CD4-positive, alpha-beta T cell (primary cell): Measurements from ENCODE around the gene MROH8. TPM values are rescaled to one million over a fixed set of nuclear protein-coding genes. Genes with fewer than 3 reads are reported as not detected.

Source experiments
- ATAC-seq: fragments of 200-7000 bp; cut with Tn5 transposase; one replicate; pipeline ENCODE4 v1.10.0; 2022; ENCODE audit warnings: mild to moderate bottlenecking; ENCODE audit not compliant: poor library complexity
- CTCF ChIA-PET: fragments of 350-600 bp; sonication (Branson Sonifier 250); formaldehyde crosslinking; loops from one replicate; lab custom pipeline; 2021; ENCODE audit warnings: antibody characterized with exemption, inconsistent platforms; lab: Charles Lee
- POLR2A ChIA-PET: fragments of 350-600 bp; sonication (Branson Sonifier 250); formaldehyde crosslinking; loops from one replicate; lab custom pipeline; 2021; ENCODE audit warnings: antibody characterized with exemption, inconsistent platforms; lab: Charles Lee
- DNase-seq, 14 experiments: peaks; one replicate each; pipeline ENCODE4 v3.0.0-alpha.2; 2013 to 2020; ENCODE audit warnings: mixed read lengths in 2 of 14
- H3K27ac ChIP-seq, 2 donors: one replicate each; pipeline versions ENCODE4 v1.5.1 to v1.7.0; 2013; ENCODE audit warnings: low read length in 2 of 2, low read depth in 1 of 2, mild to moderate bottlenecking in 1 of 2
- H3K27me3 ChIP-seq, 2 experiments: 1 replicate in 1 of 2; 2 replicates in 1 of 2; pipeline versions ENCODE4 v1.6.1 to v1.7.0; 2013; ENCODE audit warnings: low read length in 2 of 2, control low read depth in 1 of 2, mild to moderate bottlenecking in 1 of 2, moderate library complexity in 1 of 2; ENCODE audit not compliant: insufficient read depth in 2 of 2, control insufficient read depth in 1 of 2
- H3K36me3 ChIP-seq: one replicate; pipeline ENCODE4 v1.6.1; 2013; ENCODE audit warnings: low read length, control low read depth; ENCODE audit not compliant: insufficient read depth
- H3K4me1 ChIP-seq: one replicate; pipeline ENCODE4 v1.6.1; 2013; ENCODE audit warnings: low read length, control low read depth; ENCODE audit not compliant: insufficient read depth
- H3K4me3 ChIP-seq: one replicate; pipeline ENCODE4 v1.5.1; 2013; ENCODE audit warnings: mild to moderate bottlenecking, low read length, moderate library complexity
- H3K9me3 ChIP-seq, 2 experiments: 1 replicate in 1 of 2; 2 replicates in 1 of 2; pipeline versions ENCODE4 v1.6.1 to v1.7.0; 2013; ENCODE audit warnings: low read length in 2 of 2, mild to moderate bottlenecking in 2 of 2, control low read depth in 1 of 2, moderate library complexity in 1 of 2; ENCODE audit not compliant: control insufficient read depth in 1 of 2, insufficient read depth in 1 of 2
- H3K27ac Mint-ChIP-seq: one replicate; pipeline ENCODE4 v1.8.0; 2020; ENCODE audit warnings: mixed read lengths
- H3K27me3 Mint-ChIP-seq: one replicate; pipeline ENCODE4 v1.8.0; 2021; ENCODE audit warnings: mixed read lengths
- H3K36me3 Mint-ChIP-seq: one replicate; pipeline ENCODE4 v1.8.0; 2021; ENCODE audit warnings: low read depth, mixed read lengths
- H3K4me1 Mint-ChIP-seq: one replicate; pipeline ENCODE4 v1.8.0; 2021; ENCODE audit warnings: low read depth, mixed read lengths
- H3K4me3 Mint-ChIP-seq: one replicate; pipeline ENCODE4 v1.8.0; 2020; ENCODE audit warnings: mild to moderate bottlenecking, mixed read lengths
- H3K9me3 Mint-ChIP-seq: one replicate; pipeline ENCODE4 v1.8.0; 2020; ENCODE audit warnings: mixed read lengths
- intact Hi-C, 2 experiments: fragments of 100-400 bp; cut with DNase I in 1 of 2; cut with micrococcal nuclease in 1 of 2; formaldehyde crosslinking; loops; one replicate each; pipeline versions ENCODE4 v1.15.1 to v1.9.0; 2023 to 2025; cut with DNase I, micrococcal nuclease
- total RNA-seq, 174 experiments: library from RNA in 2 of 174; stranded (reverse) in 2 of 174; gene quantifications; one replicate each; pipeline ENCODE4 v1.2.3 and lab custom pipeline; 2021 to 2026
- TF ChIP-seq, protein P1 (sequence below): fragments of 200-600 bp; IDR thresholded peaks from one replicate; pipeline ENCODE4 v1.8.0; 2022; ENCODE audit warnings: antibody characterized with exemption, mild to moderate bottlenecking

Gene MROH8
- total RNA-seq, 2 experiments from 2014 or later: 1.1 to 1.2 TPM

DNA sequence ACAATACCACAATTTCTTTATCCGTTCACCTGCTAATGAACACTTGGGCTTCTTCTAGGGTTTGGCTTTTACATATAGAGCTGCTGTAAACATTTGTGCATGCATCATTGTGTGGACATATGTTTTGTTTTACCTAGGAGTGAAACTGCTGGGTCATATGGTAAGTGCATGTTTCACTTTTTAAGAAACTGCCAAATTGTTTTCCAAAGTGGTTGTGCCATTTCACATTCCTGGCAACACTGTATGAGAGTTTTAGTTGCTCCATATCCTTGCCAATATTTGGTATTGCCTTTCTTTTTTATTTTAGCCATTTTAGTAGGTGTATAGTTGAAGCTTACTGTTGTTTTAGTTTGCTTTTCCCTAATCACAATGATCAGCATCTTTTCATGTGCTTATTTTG, 14.3 kb downstream of the MROH8 start:
- Mint-ChIP-seq H3K9me3 (no peaks in the 10 kb centered on the region), H3K4me3 (no peak overlapping the region), H3K4me1 (no peaks in the 10 kb centered on the region), H3K27ac (no peak overlapping the region), H3K27me3 (no peaks in the 10 kb centered on the region), H3K36me3 (no peaks in the 10 kb centered on the region)
- H3K4me1 ChIP-seq: no peaks in the 10 kb centered on the region
- H3K27ac ChIP-seq: no peak overlapping the region
- H3K36me3 ChIP-seq: no peaks in the 10 kb centered on the region
- intact Hi-C loops: no loop called here
- TF ChIP-seq, protein P1, sequence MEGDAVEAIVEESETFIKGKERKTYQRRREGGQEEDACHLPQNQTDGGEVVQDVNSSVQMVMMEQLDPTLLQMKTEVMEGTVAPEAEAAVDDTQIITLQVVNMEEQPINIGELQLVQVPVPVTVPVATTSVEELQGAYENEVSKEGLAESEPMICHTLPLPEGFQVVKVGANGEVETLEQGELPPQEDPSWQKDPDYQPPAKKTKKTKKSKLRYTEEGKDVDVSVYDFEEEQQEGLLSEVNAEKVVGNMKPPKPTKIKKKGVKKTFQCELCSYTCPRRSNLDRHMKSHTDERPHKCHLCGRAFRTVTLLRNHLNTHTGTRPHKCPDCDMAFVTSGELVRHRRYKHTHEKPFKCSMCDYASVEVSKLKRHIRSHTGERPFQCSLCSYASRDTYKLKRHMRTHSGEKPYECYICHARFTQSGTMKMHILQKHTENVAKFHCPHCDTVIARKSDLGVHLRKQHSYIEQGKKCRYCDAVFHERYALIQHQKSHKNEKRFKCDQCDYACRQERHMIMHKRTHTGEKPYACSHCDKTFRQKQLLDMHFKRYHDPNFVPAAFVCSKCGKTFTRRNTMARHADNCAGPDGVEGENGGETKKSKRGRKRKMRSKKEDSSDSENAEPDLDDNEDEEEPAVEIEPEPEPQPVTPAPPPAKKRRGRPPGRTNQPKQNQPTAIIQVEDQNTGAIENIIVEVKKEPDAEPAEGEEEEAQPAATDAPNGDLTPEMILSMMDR: no peak
- CTCF ChIA-PET: no interaction called here
- POLR2A ChIA-PET: no interaction called here
- no peaks in the 10 kb centered on the region for H3K9me3 ChIP-seq
- H3K27me3 ChIP-seq: no peaks in the 10 kb centered on the region
- H3K4me3 ChIP-seq: no peak overlapping the region
- no peak for DNase-seq
- ATAC-seq: no peak

DNA sequence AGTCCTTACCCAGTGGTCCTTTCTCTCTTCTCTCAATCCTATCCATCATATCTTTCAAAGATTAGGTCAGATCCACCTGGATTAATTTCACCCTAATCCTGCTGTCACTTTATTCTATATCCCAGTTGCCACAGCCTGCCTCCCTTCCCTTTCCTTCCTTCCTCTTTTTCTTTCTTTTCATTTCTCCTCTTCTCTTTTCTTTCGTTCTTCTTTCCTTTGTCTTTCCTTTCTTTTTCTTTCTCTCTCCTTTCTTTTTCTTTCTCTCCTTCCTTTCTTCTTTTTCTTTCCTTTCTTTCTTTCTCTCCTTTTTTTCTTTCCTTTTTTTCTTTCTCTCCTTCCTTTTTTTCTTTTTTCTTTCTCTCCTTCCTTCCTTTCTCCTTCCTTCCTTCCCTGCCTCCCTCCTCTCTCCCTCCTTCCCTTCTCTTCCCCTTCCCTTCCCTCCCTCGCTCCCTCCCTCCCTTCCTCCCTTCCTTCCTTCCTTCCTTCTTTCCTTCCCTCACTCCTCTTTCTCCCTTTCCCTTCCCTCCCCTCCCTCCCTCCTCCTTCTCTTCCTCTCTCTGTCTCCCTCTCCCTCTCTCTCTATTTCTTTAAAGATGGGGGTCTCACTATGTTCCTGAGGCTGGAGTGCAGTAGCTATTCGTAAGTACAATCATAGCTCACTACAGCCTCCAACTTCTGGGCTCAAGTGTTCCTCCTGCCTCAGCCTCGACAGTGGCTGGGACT, 15.4 kb downstream of the MROH8 start:
- H3K4me3 ChIP-seq: no peak overlapping the region
- no peak overlapping the region for H3K27ac Mint-ChIP-seq
- H3K27me3 ChIP-seq: no peaks in the 10 kb centered on the region
- no peak for DNase-seq
- no peak overlapping the region for H3K27ac ChIP-seq
- no peaks in the 10 kb centered on the region for H3K36me3 ChIP-seq
- H3K9me3 Mint-ChIP-seq: no peaks in the 10 kb centered on the region
- ChIA-PET POLR2A (no interaction called here), CTCF (no interaction called here)
- H3K27me3 Mint-ChIP-seq: no peaks in the 10 kb centered on the region
- intact Hi-C loops: no loop called here
- no peaks in the 10 kb centered on the region for H3K9me3 ChIP-seq
- H3K4me3 Mint-ChIP-seq: no peak overlapping the region
- H3K36me3 Mint-ChIP-seq: no peaks in the 10 kb centered on the region
- no peaks in the 10 kb centered on the region for H3K4me1 ChIP-seq
- no peak for ATAC-seq
- TF ChIP-seq, protein P1: no peak
- no peaks in the 10 kb centered on the region for H3K4me1 Mint-ChIP-seq

DNA sequence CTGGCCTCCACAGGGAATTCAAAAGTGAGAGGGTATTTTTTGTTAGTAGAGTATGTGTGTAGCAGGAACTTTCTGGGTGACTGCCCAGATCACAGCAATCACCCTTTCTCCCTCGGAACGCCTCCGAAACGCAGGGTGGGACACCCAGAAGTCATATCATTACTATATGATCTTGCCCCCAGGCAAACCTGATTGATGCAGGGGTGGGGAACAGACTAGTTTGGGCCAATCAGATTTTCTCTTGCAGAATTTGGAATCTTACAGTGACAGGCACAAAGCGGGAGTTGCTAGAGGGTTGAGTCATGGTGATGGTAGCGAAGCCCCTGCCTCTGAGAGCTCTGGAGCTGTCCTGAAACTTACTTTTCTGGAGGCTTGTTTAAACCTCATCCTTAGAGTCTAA, 16.7 kb downstream of the MROH8 start:
- no peaks in the 10 kb centered on the region for H3K36me3 ChIP-seq
- no peak overlapping the region for H3K27ac ChIP-seq
- H3K4me1 Mint-ChIP-seq: no peaks in the 10 kb centered on the region
- CTCF ChIA-PET: no interaction called here
- H3K4me3 Mint-ChIP-seq: no peak overlapping the region
- TF ChIP-seq, protein P1: no peak
- H3K36me3 Mint-ChIP-seq: no peaks in the 10 kb centered on the region
- H3K27me3 Mint-ChIP-seq: no peaks in the 10 kb centered on the region
- ATAC-seq (no peak), DNase-seq (no peak)
- no peaks in the 10 kb centered on the region for H3K27me3 ChIP-seq
- H3K4me3 ChIP-seq: no peak overlapping the region
- intact Hi-C loops: no loop called here
- no peak overlapping the region for H3K27ac Mint-ChIP-seq
- POLR2A ChIA-PET: interaction anchor here (1.2 kb wide), 1 partner anchor 17 kb away, joined by 3 read pairs; the partner anchor contains the start of genes MROH8 and RPN2
- H3K9me3 ChIP-seq: no peaks in the 10 kb centered on the region
- no peaks in the 10 kb centered on the region for H3K4me1 ChIP-seq
- H3K9me3 Mint-ChIP-seq: no peaks in the 10 kb centered on the region
